ENCODE data around the gene DBH. TPM values are rescaled to one million over a fixed set of nuclear protein-coding genes. Genes with fewer than 3 reads are reported as not detected.

The DBH gene
- total RNA-seq, 1 experiment from 2014 or later, result not detected

DNA sequence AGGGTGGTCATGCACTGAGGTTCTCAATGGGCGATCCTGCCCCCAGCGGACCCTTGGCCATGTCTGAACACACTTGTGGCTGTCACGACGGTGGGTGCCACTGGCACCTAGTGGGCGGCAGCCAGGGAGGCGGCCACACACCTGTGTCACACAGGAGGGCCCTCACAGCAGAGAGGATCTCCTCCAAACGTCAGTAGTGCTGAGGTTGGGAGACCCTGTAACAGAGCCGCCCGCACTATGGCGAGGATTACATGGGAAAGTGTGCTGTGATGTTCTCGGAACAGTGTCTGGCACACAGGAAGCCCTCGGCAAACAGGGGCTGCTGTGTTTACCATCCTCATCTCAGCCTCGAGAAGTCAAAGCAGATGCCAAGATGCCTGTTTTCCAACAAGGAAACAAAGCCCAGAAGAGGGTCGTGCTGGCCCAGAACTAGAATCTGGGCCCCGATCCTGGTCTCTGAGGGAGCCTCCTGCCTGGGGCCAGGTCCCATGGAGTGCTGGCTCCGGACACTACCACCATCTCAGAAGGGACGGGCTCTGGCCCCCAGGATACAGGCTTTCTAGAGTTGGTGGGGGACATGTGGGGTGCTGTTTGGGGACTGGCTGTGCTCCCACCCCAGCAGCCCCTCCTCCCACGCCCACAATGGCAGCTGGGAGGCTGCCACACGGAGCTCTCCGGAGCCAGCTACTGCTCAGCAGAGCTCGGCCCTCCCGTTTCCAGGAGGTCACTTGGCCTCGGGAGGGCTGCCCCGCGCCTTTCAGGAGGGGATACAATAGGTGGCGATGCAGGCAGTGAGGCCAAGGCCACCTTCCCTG, 48.2 kb downstream of the DBH start:
- no peaks in the 10 kb centered on the region for H3K27me3 ChIP-seq (replicated peaks; ENCODE audit: insufficient read depth, low read depth, low read length, poor library complexity)
- ChIA-PET CTCF (no interaction called here), POLR2A (ENCODE audit: low non-redundant PET) (no interaction called here)
- no peaks in the 10 kb centered on the region for H3K36me3 ChIP-seq (ENCODE audit: insufficient read depth, low read length, poor library complexity, severe bottlenecking)
- no peak overlapping the region for H3K27ac ChIP-seq (ENCODE audit: low read depth, low read length, poor library complexity, severe bottlenecking)
- intact Hi-C loops (cut with micrococcal nuclease; ENCODE audit: unreplicated experiment), result no loop called here
- BruUV-seq (replicated peaks), result no TSS peak
- no peaks in the 10 kb centered on the region for H3K9me3 ChIP-seq (ENCODE audit: low read depth, low read length, poor library complexity, severe bottlenecking)
- no peak for TF ChIP-seq CTCF (conservative IDR thresholded peaks at IDR 0.05; ENCODE audit: low read depth, low read length)
- TF ChIP-seq EZH2 (IDR thresholded peaks at IDR 0.05; ENCODE audit: borderline replicate concordance, low read depth, low read length, poor library complexity, severe bottlenecking), result no peak
- no peaks in the 10 kb centered on the region for H3K4me1 ChIP-seq (ENCODE audit: insufficient read depth, low read length, poor library complexity, severe bottlenecking)
- DNase-seq (ENCODE audit: low spot score), result no peak
- H3K4me3 ChIP-seq (ENCODE audit: low read depth, low read length, poor library complexity, severe bottlenecking), result no peak overlapping the region

DNA sequence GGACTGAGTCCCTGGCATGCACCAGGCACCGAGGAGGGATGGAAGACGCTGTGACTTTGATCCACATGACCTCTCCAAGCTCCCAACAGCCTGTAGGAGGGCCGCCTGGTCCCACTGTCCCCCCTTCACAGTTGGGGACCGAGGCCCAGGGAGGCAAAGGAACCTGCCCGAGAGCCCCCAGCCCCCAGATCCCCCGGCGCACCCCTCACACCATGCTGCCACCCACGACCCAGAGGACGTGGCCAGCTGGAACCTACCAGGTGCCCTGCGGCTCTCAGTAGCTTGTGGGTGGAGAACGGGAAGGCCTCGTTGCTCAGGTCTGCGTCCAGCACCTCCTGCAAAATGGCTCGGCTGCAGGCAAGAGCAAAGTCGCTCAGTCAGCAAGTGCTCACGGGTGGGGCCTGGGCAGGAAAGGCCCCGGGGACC, 48.8 kb downstream of the DBH start:
- CTCF ChIA-PET, result no interaction called here
- no TSS peak for BruUV-seq (replicated peaks)
- intact Hi-C loops (cut with micrococcal nuclease; ENCODE audit: unreplicated experiment), result no loop called here
- Histone ChIP-seq H3K4me1 (ENCODE audit: insufficient read depth, low read length, poor library complexity, severe bottlenecking) (no peaks in the 10 kb centered on the region), H3K4me3 (ENCODE audit: low read depth, low read length, poor library complexity, severe bottlenecking) (no peak overlapping the region), H3K27me3 (replicated peaks; ENCODE audit: insufficient read depth, low read depth, low read length, poor library complexity) (no peaks in the 10 kb centered on the region), H3K36me3 (ENCODE audit: insufficient read depth, low read length, poor library complexity, severe bottlenecking) (no peaks in the 10 kb centered on the region), H3K27ac (ENCODE audit: low read depth, low read length, poor library complexity, severe bottlenecking) (no peak overlapping the region), H3K9me3 (ENCODE audit: low read depth, low read length, poor library complexity, severe bottlenecking) (no peaks in the 10 kb centered on the region)
- TF ChIP-seq EZH2 (IDR thresholded peaks at IDR 0.05; ENCODE audit: borderline replicate concordance, low read depth, low read length, poor library complexity, severe bottlenecking), result no peak
- TF ChIP-seq CTCF (conservative IDR thresholded peaks at IDR 0.05; ENCODE audit: low read depth, low read length), result no peak
- DNase-seq (ENCODE audit: low spot score), result no peak
- POLR2A ChIA-PET (ENCODE audit: low non-redundant PET), result no interaction called here

- H3K4me3 ChIP-seq (ENCODE audit: low read depth, low read length, poor library complexity, severe bottlenecking), result no peak overlapping the region
- CTCF ChIA-PET, result no interaction called here
- no peaks in the 10 kb centered on the region for H3K27me3 ChIP-seq (replicated peaks; ENCODE audit: insufficient read depth, low read depth, low read length, poor library complexity)
- no peaks in the 10 kb centered on the region for H3K4me1 ChIP-seq (ENCODE audit: insufficient read depth, low read length, poor library complexity, severe bottlenecking)
- BruUV-seq (replicated peaks), result no TSS peak
- no peaks in the 10 kb centered on the region for H3K9me3 ChIP-seq (ENCODE audit: low read depth, low read length, poor library complexity, severe bottlenecking)
- intact Hi-C loops (cut with micrococcal nuclease; ENCODE audit: unreplicated experiment), result no loop called here
- H3K27ac ChIP-seq (ENCODE audit: low read depth, low read length, poor library complexity, severe bottlenecking), result no peak overlapping the region
- POLR2A ChIA-PET (ENCODE audit: low non-redundant PET), result no interaction called here
- TF ChIP-seq EZH2 (IDR thresholded peaks at IDR 0.05; ENCODE audit: borderline replicate concordance, low read depth, low read length, poor library complexity, severe bottlenecking), result no peak
- TF ChIP-seq CTCF (conservative IDR thresholded peaks at IDR 0.05; ENCODE audit: low read depth, low read length), result no peak
- no peaks in the 10 kb centered on the region for H3K36me3 ChIP-seq (ENCODE audit: insufficient read depth, low read length, poor library complexity, severe bottlenecking)
- no peak for DNase-seq (ENCODE audit: low spot score)
Measured at GRCh38 chr9:133685653-133686609, 49.8 kb downstream of the DBH start.
